Measurements from ENCODE around the gene PRKN. TPM values are rescaled to one million over a fixed set of nuclear protein-coding genes. Genes with fewer than 3 reads are reported as not detected.

Gene PRKN
- polyA plus RNA-seq, 3 donors = 8.3 to 11.0 (median 9.2) TPM

GRCh38 chr6:162621246-162621645 is 106.3 kb downstream of the PRKN start:
- DNase-seq (ENCODE audit: low read depth in 3 of 3, low spot score in 2 of 3) = no peak

GRCh38 chr6:162620073-162620472 is 107.5 kb downstream of the PRKN start:
- DNase-seq (ENCODE audit: low read depth in 3 of 3, low spot score in 2 of 3) = no peak

- no peak for DNase-seq (ENCODE audit: low read depth in 3 of 3, low spot score in 2 of 3)
Observed at GRCh38 chr6:162618448-162619002, 109.0 kb downstream of the PRKN start.

- DNase-seq (ENCODE audit: low read depth in 3 of 3, low spot score in 2 of 3) = no peak
Observed at GRCh38 chr6:162615016-162615705, 112.4 kb downstream of the PRKN start.

- DNase-seq (ENCODE audit: low read depth in 3 of 3, low spot score in 2 of 3) = no peak
Observed at GRCh38 chr6:162613310-162613709, 114.3 kb downstream of the PRKN start.

GRCh38 chr6:162612613-162613012 is 115.0 kb downstream of the PRKN start:
- DNase-seq (ENCODE audit: low read depth in 3 of 3, low spot score in 2 of 3) = no peak

GRCh38 chr6:162610351-162610750 is 117.2 kb downstream of the PRKN start:
- no peak for DNase-seq (ENCODE audit: low read depth in 3 of 3, low spot score in 2 of 3)

- DNase-seq (ENCODE audit: low read depth in 3 of 3, low spot score in 2 of 3) = no peak
Observed at GRCh38 chr6:162605881-162606280, 121.7 kb downstream of the PRKN start.

GRCh38 chr6:162603231-162604015 is 124.1 kb downstream of the PRKN start:
- DNase-seq (ENCODE audit: low read depth in 3 of 3, low spot score in 2 of 3) = no peak

- DNase-seq (ENCODE audit: low read depth in 3 of 3, low spot score in 2 of 3) = no peak
Observed at GRCh38 chr6:162602759-162603158, 124.8 kb downstream of the PRKN start.

- no peak for DNase-seq (ENCODE audit: low read depth in 3 of 3, low spot score in 2 of 3)
Observed at GRCh38 chr6:162596676-162597075, 130.9 kb downstream of the PRKN start.

GRCh38 chr6:162591517-162591916 is 136.0 kb downstream of the PRKN start:
- DNase-seq (ENCODE audit: low read depth in 3 of 3, low spot score in 2 of 3) = no peak

- no peak for DNase-seq (ENCODE audit: low read depth in 3 of 3, low spot score in 2 of 3)
Observed at GRCh38 chr6:162581988-162582780, 145.4 kb downstream of the PRKN start.

- DNase-seq (ENCODE audit: low read depth in 3 of 3, low spot score in 2 of 3) = no peak
Observed at GRCh38 chr6:162580619-162581018, 146.9 kb downstream of the PRKN start.

- DNase-seq (ENCODE audit: low read depth in 3 of 3, low spot score in 2 of 3) = no peak
Observed at GRCh38 chr6:162576016-162576415, 151.6 kb downstream of the PRKN start.

GRCh38 chr6:162572240-162572639 is 155.3 kb downstream of the PRKN start:
- peak in 1 of 3 donors; percentile 25 for DNase-seq (ENCODE audit: low read depth in 3 of 3, low spot score in 2 of 3)

GRCh38 chr6:162568266-162568665 is 159.3 kb downstream of the PRKN start:
- no peak for DNase-seq (ENCODE audit: low read depth in 3 of 3, low spot score in 2 of 3)

GRCh38 chr6:162562041-162562440 is 165.5 kb downstream of the PRKN start:
- no peak for DNase-seq (ENCODE audit: low read depth in 3 of 3, low spot score in 2 of 3)

GRCh38 chr6:162560891-162561290 is 166.7 kb downstream of the PRKN start:
- DNase-seq (ENCODE audit: low read depth in 3 of 3, low spot score in 2 of 3) = no peak

GRCh38 chr6:162554531-162554930 is 173.0 kb downstream of the PRKN start:
- DNase-seq (ENCODE audit: low read depth in 3 of 3, low spot score in 2 of 3) = no peak

- no peak for DNase-seq (ENCODE audit: low read depth in 3 of 3, low spot score in 2 of 3)
Observed at GRCh38 chr6:162546905-162547304, 180.7 kb downstream of the PRKN start.
